Natural killer cell (primary cell): ENCODE measurements around the gene RGS9. TPM values are rescaled to one million over a fixed set of nuclear protein-coding genes. Genes with fewer than 3 reads are reported as not detected.

Source experiments
- ATAC-seq, 3 donors: fragments of 150-1000 bp in 2 of 3; fragments of 200-7000 bp in 1 of 3; cut with Tn5 transposase; 1 replicate in 1 of 3; 2 replicates in 2 of 3; pipeline ENCODE4 v1.10.0; 2021; ENCODE audit warnings: mild to moderate bottlenecking in 2 of 3, moderate library complexity in 2 of 3
- DNase-seq, 2 donors: peaks; one replicate each; pipeline versions ENCODE4 v3.0.0 to v3.0.0-alpha.2; 2013 to 2021; ENCODE audit warnings: mixed read lengths in 1 of 2
- H3K27ac ChIP-seq: one replicate; pipeline ENCODE4 v1.5.1; 2013; ENCODE audit warnings: mild to moderate bottlenecking, low read length
- H3K27me3 ChIP-seq: one replicate; pipeline ENCODE4 v1.6.1; 2013; ENCODE audit warnings: low read length; ENCODE audit not compliant: control insufficient read depth, insufficient read depth
- H3K36me3 ChIP-seq: one replicate; pipeline ENCODE4 v1.6.1; 2013; ENCODE audit warnings: low read length; ENCODE audit not compliant: control insufficient read depth, insufficient read depth
- H3K4me1 ChIP-seq: one replicate; pipeline ENCODE4 v1.6.1; 2013; ENCODE audit warnings: low read length; ENCODE audit not compliant: control insufficient read depth, insufficient read depth
- H3K4me3 ChIP-seq: one replicate; pipeline ENCODE4 v1.5.1; 2013; ENCODE audit warnings: low read length
- H3K9me3 ChIP-seq: one replicate; pipeline ENCODE4 v1.6.1; 2013; ENCODE audit warnings: low read length; ENCODE audit not compliant: control insufficient read depth, insufficient read depth
- H3K27ac Mint-ChIP-seq, 2 donors: one replicate each; pipeline ENCODE4 v1.8.0; 2022; ENCODE audit warnings: mild to moderate bottlenecking in 2 of 2, mixed read lengths in 2 of 2, moderate library complexity in 1 of 2
- H3K27me3 Mint-ChIP-seq, 2 donors: one replicate each; pipeline ENCODE4 v1.8.0; 2022; ENCODE audit warnings: low read depth in 2 of 2, mixed read lengths in 2 of 2
- H3K36me3 Mint-ChIP-seq: one replicate; pipeline ENCODE4 v1.8.0; 2022; ENCODE audit warnings: mixed read lengths
- H3K4me1 Mint-ChIP-seq, 2 donors: one replicate each; pipeline ENCODE4 v1.8.0; 2022; ENCODE audit warnings: mixed read lengths in 2 of 2
- H3K4me3 Mint-ChIP-seq: one replicate; pipeline ENCODE4 v1.8.0; 2022; ENCODE audit warnings: mild to moderate bottlenecking, moderate library complexity, mixed read lengths
- H3K9me3 Mint-ChIP-seq, 2 donors: one replicate each; pipeline ENCODE4 v1.8.0; 2022; ENCODE audit warnings: mixed read lengths in 2 of 2
- CTCF ChIP-seq: fragments of 200-600 bp; IDR thresholded peaks from one replicate; pipeline ENCODE4 v1.8.0; 2022; ENCODE audit warnings: antibody characterized with exemption
- WGBS: methylation state at CpG from one replicate; pipeline ENCODE4 v1.1.7; 2013; ENCODE audit warnings: missing lambda C conversion rate; ENCODE audit not compliant: insufficient coverage; 5-methylcytosine and 5-hydroxymethylcytosine counted together
- intact Hi-C: fragments of 100-400 bp; cut with micrococcal nuclease; formaldehyde crosslinking; loops from one replicate; pipeline ENCODE4 v1.14.2; 2022
- total RNA-seq, 4 donors: library from RNA; stranded (reverse); fragments of 120-200 nt in 1 of 4; gene quantifications; one replicate each; pipeline versions ENCODE4 v1.2.3 to v1.2.4, GENCODE V29; 2013 to 2022

RGS9 gene
- total RNA-seq, 3 donors from 2014 or later (not counting 1 experiment from before 2014, with no cell fraction given), result 25.0 to 47.3 (median 37.2) TPM

GRCh38 chr17:65181237-65182061 lies 44.3 kb downstream of the RGS9 start:
- 47% methylated on average over 8 of the region's 9 CpGs for WGBS
- Mint-ChIP-seq H3K4me3 (peak overlapping the region; percentile 67), H3K27me3 (peaks cover 0 to 3% of the 10 kb centered on the region in 2 donors), H3K9me3 (peaks cover 0 to 5% of the 10 kb centered on the region in 2 donors), H3K4me1 (peaks cover 69 to 75% of the 10 kb centered on the region in 2 donors), H3K27ac (peak overlapping the region; percentile 90 to 92), H3K36me3 (no peaks in the 10 kb centered on the region)
- Histone ChIP-seq H3K27me3 (no peaks in the 10 kb centered on the region), H3K4me3 (no peak overlapping the region), H3K4me1 (peaks cover 48% of the 10 kb centered on the region), H3K27ac (peak overlapping the region; percentile 68), H3K9me3 (no peaks in the 10 kb centered on the region), H3K36me3 (no peaks in the 10 kb centered on the region)
- no peak for TF ChIP-seq CTCF
- peak in 2 of 3 donors; percentile 2 to 9 for ATAC-seq
- DNase-seq, result peak in 1 of 2 donors; percentile 26
- intact Hi-C loops, result no loop called here

GRCh38 chr17:65182233-65182632 lies 45.1 kb downstream of the RGS9 start:
- Mint-ChIP-seq H3K9me3 (no peaks in the 10 kb centered on the region), H3K36me3 (no peaks in the 10 kb centered on the region), H3K4me1 (peaks cover 67 to 68% of the 10 kb centered on the region in 2 donors), H3K27me3 (peaks cover 0 to 3% of the 10 kb centered on the region in 2 donors), H3K27ac (peak overlapping the region; percentile 90 to 92), H3K4me3 (peak overlapping the region; percentile 64)
- Histone ChIP-seq H3K9me3 (no peaks in the 10 kb centered on the region), H3K36me3 (no peaks in the 10 kb centered on the region), H3K4me1 (peaks cover 47% of the 10 kb centered on the region), H3K27ac (peak overlapping the region; percentile 68), H3K4me3 (no peak overlapping the region), H3K27me3 (no peaks in the 10 kb centered on the region)
- TF ChIP-seq CTCF, result no peak
- intact Hi-C loops, result no loop called here
- 22% methylated on average over 9 of the region's 9 CpGs for WGBS
- ATAC-seq (peak; percentile 19 to 40 (median 25)), DNase-seq (peak in 1 of 2 donors; percentile 17)

DNA sequence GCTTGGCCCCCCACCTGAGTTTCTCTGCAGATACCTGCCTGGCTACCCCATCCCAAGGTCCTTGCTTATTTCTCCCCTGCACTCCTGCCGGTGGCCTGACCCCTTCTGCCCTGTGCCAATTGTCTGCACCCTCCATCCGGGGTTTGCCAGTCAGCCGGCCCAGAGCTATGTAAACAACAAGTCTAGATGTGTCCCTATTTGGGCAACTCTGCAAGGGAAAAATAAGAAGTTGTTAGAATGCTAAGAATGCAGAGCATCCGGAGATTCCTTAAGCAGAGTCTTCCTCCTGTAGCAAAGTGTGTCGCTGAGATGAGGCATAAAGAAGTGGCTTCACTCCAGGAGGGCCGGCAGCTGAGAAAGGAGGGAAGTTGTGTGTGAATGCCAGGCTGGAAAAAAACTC lies 46.6 kb downstream of the RGS9 start:
- WGBS, result 93% methylated on average over 6 of the region's 6 CpGs
- Histone ChIP-seq H3K9me3 (no peaks in the 10 kb centered on the region), H3K36me3 (no peaks in the 10 kb centered on the region), H3K4me3 (no peak overlapping the region), H3K4me1 (peaks cover 43% of the 10 kb centered on the region), H3K27me3 (no peaks in the 10 kb centered on the region), H3K27ac (no peak overlapping the region)
- H3K36me3 Mint-ChIP-seq, result no peaks in the 10 kb centered on the region
- peak overlapping the region; percentile 41 for H3K4me3 Mint-ChIP-seq
- intact Hi-C loops, result no loop called here
- H3K27me3 Mint-ChIP-seq, result peaks cover 0 to 3% of the 10 kb centered on the region in 2 donors
- H3K4me1 Mint-ChIP-seq, result peaks cover 57 to 60% of the 10 kb centered on the region in 2 donors
- H3K9me3 Mint-ChIP-seq, result no peaks in the 10 kb centered on the region
- ATAC-seq, result no peak
- H3K27ac Mint-ChIP-seq, result peak overlapping the region; percentile 90 to 92
- TF ChIP-seq CTCF, result no peak
- no peak for DNase-seq
